NCI-H2107 treated with DMSO at 0.1 percent for 48 hours (cell line): Measurements from ENCODE around the gene TMEM14B.
"Not testable (repeated sequence)": the region's sequence is repeated elsewhere in the genome, so short reads cannot be mapped to it uniquely, and the experiment has no call there.

Source experiments
- DNase-seq: peaks from one replicate; lab custom pipeline; 2025; ENCODE audit not compliant: unreplicated experiment; lab: John Stamatoyannopoulos, UW

TMEM14B gene

GRCh38 chr6:10745116-10745515 is 2.5 kb upstream of the TMEM14B start:
- DNase-seq, result no peak

- DNase-seq, result no peak
These were observed 722 bp upstream of the TMEM14B start for GRCh38 chr6:10746915-10747250.

- no peak for DNase-seq
These were observed 2.1 kb downstream of the TMEM14B start for GRCh38 chr6:10749734-10750133.

- DNase-seq, result not testable (repeated sequence)
These were observed 3.0 kb downstream of the TMEM14B start for GRCh38 chr6:10750568-10750967.

- not testable (repeated sequence) for DNase-seq
These were observed 4.2 kb downstream of the TMEM14B start for GRCh38 chr6:10751757-10752156.

- no peak for DNase-seq
These were observed 8.5 kb downstream of the TMEM14B start for GRCh38 chr6:10756085-10756484.

- no peak for DNase-seq
These were observed 11.8 kb downstream of the TMEM14B start for GRCh38 chr6:10759312-10759839.

GRCh38 chr6:10759884-10760329 is 12.3 kb downstream of the TMEM14B start:
- DNase-seq, result no peak

- DNase-seq, result no peak
These were observed 15.4 kb downstream of the TMEM14B start for GRCh38 chr6:10763006-10763405.

GRCh38 chr6:10769419-10769818 is 21.8 kb downstream of the TMEM14B start:
- no peak for DNase-seq

- DNase-seq, result peak; percentile 9
These were observed 23.8 kb downstream of the TMEM14B start for GRCh38 chr6:10771371-10771894.

- DNase-seq, result no peak
These were observed 30.6 kb downstream of the TMEM14B start for GRCh38 chr6:10778230-10778629.

- no peak for DNase-seq
These were observed 31.5 kb downstream of the TMEM14B start for GRCh38 chr6:10779076-10779475.

GRCh38 chr6:10791673-10792072 is 44.1 kb downstream of the TMEM14B start:
- no peak for DNase-seq

- no peak for DNase-seq
These were observed 44.5 kb downstream of the TMEM14B start for GRCh38 chr6:10792101-10792500.

- DNase-seq, result no peak
These were observed 45.4 kb downstream of the TMEM14B start for GRCh38 chr6:10793035-10793434.

- no peak for DNase-seq
These were observed 46.1 kb downstream of the TMEM14B start for GRCh38 chr6:10793695-10794094.

GRCh38 chr6:10794239-10794638 is 46.6 kb downstream of the TMEM14B start:
- no peak for DNase-seq

GRCh38 chr6:10800810-10801209 is 53.2 kb downstream of the TMEM14B start:
- no peak for DNase-seq

GRCh38 chr6:10801224-10801848 is 53.7 kb downstream of the TMEM14B start:
- peak; percentile 40 for DNase-seq
